Hepatocyte (in vitro differentiated cells): ENCODE measurements around the gene GC. TPM values are rescaled to one million over a fixed set of nuclear protein-coding genes. Genes with fewer than 3 reads are reported as not detected.
A peak's percentile ranks its signal among the peaks of the same experiment; 100 is the strongest.
"Not testable (repeated sequence)": the region's sequence is repeated elsewhere in the genome, so short reads cannot be mapped to it uniquely, and the experiment has no call there.

Experiments used
- DNase-seq: peaks from one replicate; pipeline ENCODE4 v3.0.0-alpha.2; 2016; ENCODE audit warnings: low spot score
- H2AFZ ChIP-seq: fragments of 200-600 bp; sonication (generic); 2 replicates; pipeline ENCODE4 v1.6.0; 2016; ENCODE audit warnings: antibody characterized with exemption, mild to moderate bottlenecking
- H3K27ac ChIP-seq: fragments of 200-600 bp; sonication (generic); 2 replicates; pipeline ENCODE4 v1.5.1; 2016; ENCODE audit warnings: mild to moderate bottlenecking
- H3K27me3 ChIP-seq: fragments of 200-600 bp; sonication (generic); 2 replicates; pipeline ENCODE4 v1.6.1; 2016
- H3K36me3 ChIP-seq: fragments of 200-600 bp; sonication (generic); replicated peaks from 2 replicates; pipeline ENCODE4 v1.5.1; 2016; ENCODE audit warnings: low read depth; ENCODE audit not compliant: insufficient read depth
- H3K4me1 ChIP-seq: fragments of 200-600 bp; sonication (generic); 2 replicates; pipeline ENCODE4 v1.5.1; 2016; ENCODE audit warnings: mild to moderate bottlenecking, moderate library complexity; ENCODE audit not compliant: insufficient read depth
- H3K4me2 ChIP-seq: fragments of 200-600 bp; sonication (generic); 2 replicates; pipeline ENCODE4 v1.6.0; 2016
- H3K4me3 ChIP-seq: fragments of 200-600 bp; sonication (generic); 2 replicates; pipeline ENCODE4 v1.5.1; 2016; ENCODE audit warnings: mild to moderate bottlenecking
- H3K79me2 ChIP-seq: fragments of 200-600 bp; sonication (generic); 2 replicates; pipeline ENCODE4 v1.6.0; 2017; ENCODE audit warnings: mild to moderate bottlenecking
- H3K9me2 ChIP-seq: fragments of 200-600 bp; sonication (generic); replicated peaks from 2 replicates; pipeline ENCODE4 v1.6.0; 2017; ENCODE audit warnings: mild to moderate bottlenecking; ENCODE audit not compliant: insufficient read depth
- H3K9me3 ChIP-seq: fragments of 200-600 bp; sonication (generic); 2 replicates; pipeline ENCODE4 v1.5.1; 2016; ENCODE audit warnings: low read depth, mild to moderate bottlenecking
- H4K20me1 ChIP-seq: fragments of 200-600 bp; sonication (generic); 2 replicates; pipeline ENCODE4 v1.6.0; 2016; ENCODE audit warnings: mild to moderate bottlenecking; ENCODE audit not compliant: insufficient read depth, poor library complexity, severe bottlenecking
- CTCF ChIP-seq: fragments of 200-600 bp; sonication (generic); IDR thresholded peaks from 2 replicates; pipeline ENCODE4 v1.5.1; 2016; ENCODE audit warnings: antibody characterized with exemption, mild to moderate bottlenecking; ENCODE audit not compliant: poor library complexity
- EZH2 ChIP-seq: fragments of 200-600 bp; sonication (generic); IDR thresholded peaks from 2 replicates; pipeline ENCODE4 v1.6.1; 2016; ENCODE audit warnings: antibody characterized with exemption, mild to moderate bottlenecking, borderline replicate concordance
- EZH2phosphoT487 ChIP-seq: fragments of 200-600 bp; sonication (generic); IDR thresholded peaks from one replicate; pipeline ENCODE4 v1.6.1; 2018; ENCODE audit warnings: antibody characterized with exemption, mild to moderate bottlenecking, low read depth, moderate library complexity; ENCODE audit not compliant: unreplicated experiment, severe bottlenecking
- WGBS: methylation state at CpG from one replicate; pipeline ENCODE4 v1.1.6; 2016; ENCODE audit warnings: low lambda C conversion rate; ENCODE audit errors: missing lambda C conversion rate; 5-methylcytosine and 5-hydroxymethylcytosine counted together
- polyA plus RNA-seq: library from polyadenylated mRNA; unstranded; fragments of >200 nt; fragmentation: Nextera tagmentation; extraction: Ambion mirVana; gene quantifications from 2 replicates; pipeline ENCODE4 v1.2.1, GENCODE V29; 2016
- total RNA-seq: library from RNA; depleted of rRNA; stranded (reverse); fragments of >200 nt; gene quantifications from 2 replicates; pipeline ENCODE4 v1.2.3, GENCODE V29; 2014

GC gene
- total and polyA plus RNA-seq, 2 experiments from 2014 or later: 487 to 1,037 TPM

DNA sequence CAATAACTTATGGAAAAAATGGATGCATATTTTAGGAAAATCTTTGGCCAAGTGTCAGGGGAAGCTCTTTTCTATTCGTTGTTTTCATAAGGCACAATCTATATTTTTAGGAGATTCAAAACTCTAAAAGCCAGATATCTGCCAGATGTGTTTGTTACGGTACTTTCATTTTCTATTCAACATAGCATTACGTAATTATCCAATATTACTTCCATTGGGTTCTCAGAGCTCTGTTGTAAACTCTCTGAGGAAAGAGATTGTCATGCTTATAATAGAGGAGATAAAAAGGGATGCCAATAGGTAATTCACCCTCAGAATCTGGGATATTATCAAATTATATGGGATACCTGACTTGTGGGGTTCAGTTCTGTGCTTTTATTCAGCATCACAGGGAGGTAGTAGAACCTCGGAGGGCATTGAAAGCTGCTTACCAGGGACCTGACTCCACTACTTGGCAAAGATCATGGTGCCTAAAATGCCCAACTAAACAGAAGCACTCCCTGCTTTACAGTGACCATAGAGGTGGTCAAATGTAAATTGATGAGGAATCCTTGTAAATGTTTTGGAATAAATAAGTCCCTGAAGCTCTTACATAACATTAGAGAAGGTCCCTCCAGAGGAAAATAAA lies 32.9 kb upstream of the GC start:
- Histone ChIP-seq H3K4me1 (no peaks in the 10 kb centered on the region), H3K4me3 (no peak overlapping the region), H3K36me3 (no peaks in the 10 kb centered on the region), H4K20me1 (no peaks in the 10 kb centered on the region), H3K9me3 (no peaks in the 10 kb centered on the region), H3K9me2 (no peaks in the 10 kb centered on the region), H2AFZ (no peak overlapping the region), H3K27me3 (no peaks in the 10 kb centered on the region), H3K27ac (no peak overlapping the region), H3K4me2 (no peak overlapping the region), H3K79me2 (no peaks in the 10 kb centered on the region)
- 92% methylated on average over 4 of the region's 4 CpGs for WGBS
- TF ChIP-seq EZH2phosphoT487 (no peak), EZH2 (no peak), CTCF (no peak)
- DNase-seq: no peak

DNA sequence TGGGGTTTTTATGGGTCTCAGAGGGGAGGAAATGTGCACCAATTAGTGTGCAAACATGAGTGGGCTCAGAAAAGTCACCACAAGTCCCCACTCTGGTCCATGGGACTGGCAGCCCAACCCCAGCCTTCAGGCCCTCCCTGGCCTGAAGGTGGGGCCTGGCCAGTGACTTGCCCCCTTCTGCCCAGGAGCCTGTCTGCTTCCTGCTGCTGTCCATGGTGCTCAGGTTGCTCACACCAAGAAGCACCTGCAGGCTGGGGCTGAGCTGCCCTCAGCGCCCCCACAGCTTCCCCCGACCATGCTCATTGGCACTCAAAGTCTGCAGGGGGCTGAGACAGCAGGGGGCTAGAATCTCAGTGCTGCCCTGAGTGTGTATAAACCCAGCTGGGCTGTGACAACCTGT lies 30.6 kb upstream of the GC start:
- WGBS: 53% methylated on average over 2 of the region's 2 CpGs
- no peak for DNase-seq

DNA sequence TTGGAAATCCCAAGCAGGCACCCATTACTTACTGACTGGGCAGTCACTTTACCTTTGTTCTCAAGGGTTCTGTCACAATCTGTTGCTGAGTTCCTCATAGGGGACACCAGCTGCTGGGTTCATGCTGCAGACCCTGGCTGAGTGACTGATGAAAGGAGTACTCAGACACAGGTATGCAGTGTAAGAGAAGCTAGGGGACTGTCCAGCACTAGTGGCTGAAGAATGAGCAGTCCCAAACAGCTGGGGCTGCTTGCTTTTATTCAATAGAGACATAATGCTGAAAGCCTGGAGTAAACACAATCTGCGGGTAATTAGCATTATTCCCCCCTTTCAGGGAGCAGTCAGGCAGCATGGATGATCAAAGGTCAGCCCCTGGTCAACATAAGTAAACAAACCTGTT lies 25.9 kb upstream of the GC start:
- H3K36me3 ChIP-seq, DNase-seq, H3K9me3 ChIP-seq, H3K27ac ChIP-seq, H3K4me2 ChIP-seq, H2AFZ ChIP-seq, H3K79me2 ChIP-seq, H4K20me1 ChIP-seq, H3K27me3 ChIP-seq, H3K9me2 ChIP-seq, H3K4me3 ChIP-seq, H3K4me1 ChIP-seq: not testable (repeated sequence)
- WGBS: 42% methylated on average over 1 of the region's 1 CpG

More for the DNA sequence above, 30.6 kb upstream of the GC start:
- H2AFZ ChIP-seq: no peak overlapping the region
- no peaks in the 10 kb centered on the region for H3K4me1 ChIP-seq
- no peak overlapping the region for H3K4me2 ChIP-seq
- H3K27ac ChIP-seq: no peak overlapping the region
- H3K36me3 ChIP-seq: no peaks in the 10 kb centered on the region
- H3K27me3 ChIP-seq: no peaks in the 10 kb centered on the region
- no peaks in the 10 kb centered on the region for H4K20me1 ChIP-seq
- H3K4me3 ChIP-seq: no peak overlapping the region
- no peaks in the 10 kb centered on the region for H3K9me3 ChIP-seq
- no peaks in the 10 kb centered on the region for H3K79me2 ChIP-seq
- TF ChIP-seq EZH2phosphoT487 (no peak), EZH2 (no peak), CTCF (no peak)
- no peaks in the 10 kb centered on the region for H3K9me2 ChIP-seq

- H3K36me3 ChIP-seq: no peaks in the 10 kb centered on the region
- no peaks in the 10 kb centered on the region for H3K27me3 ChIP-seq
- H3K9me3 ChIP-seq: no peaks in the 10 kb centered on the region
- no peak for DNase-seq
- H3K4me2 ChIP-seq: no peak overlapping the region
- H3K27ac ChIP-seq: no peak overlapping the region
- no peaks in the 10 kb centered on the region for H3K79me2 ChIP-seq
- no peak overlapping the region for H2AFZ ChIP-seq
- no peaks in the 10 kb centered on the region for H3K4me1 ChIP-seq
- H3K4me3 ChIP-seq: no peak overlapping the region
- H3K9me2 ChIP-seq: no peaks in the 10 kb centered on the region
- 47% methylated on average over 3 of the region's 3 CpGs for WGBS
- no peak for TF ChIP-seq EZH2
- TF ChIP-seq CTCF: no peak
- no peak for TF ChIP-seq EZH2phosphoT487
- no peaks in the 10 kb centered on the region for H4K20me1 ChIP-seq
Measured at GRCh38 chr4:71807469-71807868, 23.6 kb upstream of the GC start.

GRCh38 chr4:71805230-71805629 lies 21.4 kb upstream of the GC start:
- peak; percentile 6 for DNase-seq
- not testable (repeated sequence) for H3K9me2 ChIP-seq, H2AFZ ChIP-seq, H3K27ac ChIP-seq, H3K36me3 ChIP-seq, H3K4me1 ChIP-seq, H3K9me3 ChIP-seq, H4K20me1 ChIP-seq, H3K27me3 ChIP-seq, H3K79me2 ChIP-seq, H3K4me3 ChIP-seq
- WGBS: 71% methylated on average over 2 of the region's 2 CpGs
- peak overlapping the region; percentile 23 for H3K4me2 ChIP-seq

- H2AFZ ChIP-seq: not testable (repeated sequence)
- WGBS: 62% methylated on average over 4 of the region's 4 CpGs
Measured at GRCh38 chr4:71804017-71804697, 20.3 kb upstream of the GC start.

More at GRCh38 chr4:71804017-71804697, 20.3 kb upstream of the GC start:
- not testable (repeated sequence) for H3K9me3 ChIP-seq, H3K79me2 ChIP-seq, H3K4me1 ChIP-seq, H3K4me2 ChIP-seq, DNase-seq, H3K27me3 ChIP-seq, H4K20me1 ChIP-seq, H3K4me3 ChIP-seq, H3K9me2 ChIP-seq, H3K27ac ChIP-seq, H3K36me3 ChIP-seq
